GM12878 (cell line): ENCODE results near the gene TLCD5. TPM values are rescaled to one million over a fixed set of nuclear protein-coding genes. Genes with fewer than 3 reads are reported as not detected.

Experiments
- ATF7 ChIP-seq: fragments of 450-650 bp; IDR thresholded peaks from 2 replicates; pipeline ENCODE4 v1.6.1; 2016; ENCODE audit warnings: low read depth, mild to moderate bottlenecking
- BHLHE40 ChIP-seq, 2 experiments: fragments of 450-650 bp in 1 of 2; IDR thresholded peaks; 2 replicates each; pipeline ENCODE4 v1.6.1; 2011 to 2017; ENCODE audit warnings: low read depth in 2 of 2, borderline replicate concordance in 1 of 2, improper control_type of control experiment in 1 of 2, low read length in 1 of 2, mild to moderate bottlenecking in 1 of 2
- CREM ChIP-seq: IDR thresholded peaks from 2 replicates; pipeline ENCODE4 v1.6.1; 2014; ENCODE audit warnings: antibody characterized with exemption, low read depth
- ESRRA ChIP-seq: IDR thresholded peaks from 2 replicates; pipeline ENCODE4 v1.6.1; 2012; ENCODE audit warnings: mild to moderate bottlenecking, low read length, improper control_type of control experiment
- HCFC1 ChIP-seq: fragments of 150-350 bp; IDR thresholded peaks from 2 replicates; pipeline ENCODE4 v1.6.1; 2014; ENCODE audit warnings: low read length
- IRF4 ChIP-seq: IDR thresholded peaks from 2 replicates; pipeline ENCODE4 v1.6.1; 2011; ENCODE audit warnings: low read depth, low read length
- MXI1 ChIP-seq: fragments of 150-350 bp; IDR thresholded peaks from 2 replicates; pipeline ENCODE4 v1.6.1; 2011; ENCODE audit warnings: low read depth, mild to moderate bottlenecking, inconsistent platforms, low read length, improper control_type of control experiment
- MYB ChIP-seq: fragments of 150-350 bp; IDR thresholded peaks from 2 replicates; pipeline ENCODE4 v1.6.1; 2014; ENCODE audit warnings: mild to moderate bottlenecking, low read depth, low read length, borderline replicate concordance
- NFIC ChIP-seq: IDR thresholded peaks from 2 replicates; pipeline ENCODE4 v1.6.1; 2012; ENCODE audit warnings: low read depth, mild to moderate bottlenecking, inconsistent platforms, low read length, moderate library complexity
- NFYB ChIP-seq: IDR thresholded peaks from 2 replicates; pipeline ENCODE4 v1.6.1; 2011; ENCODE audit warnings: low read depth, mild to moderate bottlenecking, low read length, improper control_type of control experiment, moderate library complexity; ENCODE audit not compliant: insufficient read depth
- PML ChIP-seq: IDR thresholded peaks from 2 replicates; pipeline ENCODE4 v1.6.1; 2012; ENCODE audit warnings: low read length, inconsistent platforms
- RAD21 ChIP-seq: IDR thresholded peaks from 2 replicates; pipeline ENCODE4 v1.6.1; 2011; ENCODE audit warnings: mild to moderate bottlenecking, low read depth, low read length, moderate library complexity; ENCODE audit not compliant: insufficient read depth
- RB1 ChIP-seq: fragments of 450-650 bp; formaldehyde crosslinking; IDR thresholded peaks from 2 replicates; pipeline ENCODE4 v1.6.1; 2017; ENCODE audit warnings: mild to moderate bottlenecking, borderline replicate concordance
- RFX5 ChIP-seq: IDR thresholded peaks from 2 replicates; pipeline ENCODE4 v1.6.1; 2011; ENCODE audit warnings: low read depth, low read length, improper control_type of control experiment
- SP1 ChIP-seq: IDR thresholded peaks from one replicate; pipeline ENCODE4 v1.6.1; 2011; ENCODE audit warnings: low read depth, low read length
- ZNF24 ChIP-seq: fragments of 450-650 bp; IDR thresholded peaks from 2 replicates; pipeline ENCODE4 v1.6.1; 2017; ENCODE audit warnings: antibody characterized with exemption, mild to moderate bottlenecking
- polyA plus RNA-seq, 11 experiments: library from polyadenylated mRNA; depleted of rRNA in 4 of 11; unstranded in 6 of 11; stranded (reverse) in 5 of 11; fragments of >200 nt; fragmentation: Nextera tagmentation in 4 of 11; fragmentation: Illumina TruSeq in 1 of 11; extraction: Ambion mirVana in 4 of 11; extraction: Trizol in 1 of 11; gene quantifications; 1 replicate in 1 of 11; 2 replicates in 10 of 11; pipeline versions ENCODE4 v1.2.1 to v1.2.3, GENCODE V29; 2011 to 2016; ENCODE audit warnings: inconsistent platforms in 2 of 11, missing spikeins in 2 of 11, low read depth in 1 of 11
- total RNA-seq, 4 experiments: library from RNA; depleted of rRNA in 3 of 4; stranded (reverse); fragments of >200 nt in 3 of 4; fragmentation: Illumina TruSeq in 1 of 4; extraction: Trizol in 1 of 4; gene quantifications; 2 replicates each; pipeline versions ENCODE4 v1.2.1 to v1.2.3, GENCODE V29; 2013 to 2021
- TF ChIP-seq, protein P1 (sequence below): fragments of 450-650 bp; IDR thresholded peaks from 2 replicates; pipeline ENCODE4 v1.6.1; 2016; ENCODE audit warnings: mild to moderate bottlenecking
- TF ChIP-seq, protein P2 (sequence below): fragments of 450-650 bp; IDR thresholded peaks from 2 replicates; pipeline ENCODE4 v1.6.1; 2018; ENCODE audit warnings: mild to moderate bottlenecking, low read depth, moderate library complexity; ENCODE audit not compliant: partially characterized antibody
- TF ChIP-seq, protein P3 (sequence below): fragments of 150-350 bp; IDR thresholded peaks from 2 replicates; pipeline ENCODE4 v1.6.1; 2014; ENCODE audit warnings: mild to moderate bottlenecking, low read depth, low read length
- TF ChIP-seq, protein P4 (sequence below): fragments of 450-650 bp; IDR thresholded peaks from 2 replicates; pipeline ENCODE4 v1.6.1; 2016; ENCODE audit warnings: mild to moderate bottlenecking, moderate library complexity, borderline replicate concordance

TLCD5 gene
- total and polyA plus RNA-seq, 10 of the 15 experiments (the other 5 are each of a cell fraction or from before 2014, with no cell fraction given): 2.4 to 13.3 (median 3.2) TPM

DNA sequence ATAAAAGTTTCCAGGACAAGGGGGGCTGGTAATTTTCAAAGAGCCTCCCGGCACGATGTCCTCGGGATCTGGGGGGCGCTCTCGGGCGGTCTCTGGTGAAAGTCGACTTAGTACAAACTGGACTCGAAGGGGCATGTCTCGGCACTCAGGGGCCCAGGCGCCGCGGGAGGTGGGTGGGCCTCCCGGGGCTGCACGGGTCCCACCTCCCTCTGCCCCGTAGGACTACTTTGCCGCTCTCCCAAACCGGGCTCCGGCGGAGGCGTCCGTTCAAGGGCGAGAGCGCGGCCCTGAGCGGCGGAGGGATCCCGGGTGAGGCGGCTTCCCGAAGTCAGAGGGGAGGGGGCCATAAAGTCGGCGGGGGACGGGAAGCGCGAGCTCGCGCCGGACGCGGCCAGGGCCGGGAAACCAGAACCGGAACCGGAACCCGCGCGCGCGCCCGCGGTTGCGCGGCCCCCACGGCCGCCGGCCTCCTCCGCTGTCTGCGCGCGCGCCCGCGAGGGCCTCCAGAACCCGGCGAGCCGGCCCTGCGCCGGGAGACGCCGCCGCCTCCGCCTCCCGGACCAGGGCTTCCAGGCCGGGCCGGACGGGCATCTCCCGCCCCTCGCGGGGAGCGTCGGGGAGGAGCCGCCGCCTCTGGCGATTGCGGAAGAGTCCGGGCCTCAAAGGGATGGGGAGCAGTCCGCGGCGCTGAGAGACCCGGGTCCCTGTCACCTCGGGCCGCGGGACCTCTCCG is 11.0 kb downstream of the TLCD5 start, which contains the start of gene ARHGEF12 (continued):
- TF ChIP-seq PML: no peak; the same call in 1 of the 2 replicates
- TF ChIP-seq NFYB: no peak
- peak; percentile 23; the same call in 1 of the 2 replicates for TF ChIP-seq RAD21
- TF ChIP-seq CREM: peak; percentile 49; the same call in 1 of the 2 replicates
- TF ChIP-seq ATF7: no peak
- TF ChIP-seq BHLHE40 (IDR thresholded peaks at IDR 0.05; ENCODE audit: borderline replicate concordance in 1 of 2, low read depth in 2 of 2, low read length in 1 of 2): peak; percentile 7 to 62; a peak in 2 of 4 replicates
- TF ChIP-seq MXI1: no peak; the same call in 1 of the 2 replicates
- TF ChIP-seq RB1: peak; percentile 82; the same call in 1 of the 2 replicates
- TF ChIP-seq, protein P1, sequence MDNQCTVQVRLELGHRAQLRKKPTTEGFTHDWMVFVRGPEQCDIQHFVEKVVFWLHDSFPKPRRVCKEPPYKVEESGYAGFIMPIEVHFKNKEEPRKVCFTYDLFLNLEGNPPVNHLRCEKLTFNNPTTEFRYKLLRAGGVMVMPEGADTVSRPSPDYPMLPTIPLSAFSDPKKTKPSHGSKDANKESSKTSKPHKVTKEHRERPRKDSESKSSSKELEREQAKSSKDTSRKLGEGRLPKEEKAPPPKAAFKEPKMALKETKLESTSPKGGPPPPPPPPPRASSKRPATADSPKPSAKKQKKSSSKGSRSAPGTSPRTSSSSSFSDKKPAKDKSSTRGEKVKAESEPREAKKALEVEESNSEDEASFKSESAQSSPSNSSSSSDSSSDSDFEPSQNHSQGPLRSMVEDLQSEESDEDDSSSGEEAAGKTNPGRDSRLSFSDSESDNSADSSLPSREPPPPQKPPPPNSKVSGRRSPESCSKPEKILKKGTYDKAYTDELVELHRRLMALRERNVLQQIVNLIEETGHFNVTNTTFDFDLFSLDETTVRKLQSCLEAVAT: peak; percentile 84
- TF ChIP-seq, protein P2, sequence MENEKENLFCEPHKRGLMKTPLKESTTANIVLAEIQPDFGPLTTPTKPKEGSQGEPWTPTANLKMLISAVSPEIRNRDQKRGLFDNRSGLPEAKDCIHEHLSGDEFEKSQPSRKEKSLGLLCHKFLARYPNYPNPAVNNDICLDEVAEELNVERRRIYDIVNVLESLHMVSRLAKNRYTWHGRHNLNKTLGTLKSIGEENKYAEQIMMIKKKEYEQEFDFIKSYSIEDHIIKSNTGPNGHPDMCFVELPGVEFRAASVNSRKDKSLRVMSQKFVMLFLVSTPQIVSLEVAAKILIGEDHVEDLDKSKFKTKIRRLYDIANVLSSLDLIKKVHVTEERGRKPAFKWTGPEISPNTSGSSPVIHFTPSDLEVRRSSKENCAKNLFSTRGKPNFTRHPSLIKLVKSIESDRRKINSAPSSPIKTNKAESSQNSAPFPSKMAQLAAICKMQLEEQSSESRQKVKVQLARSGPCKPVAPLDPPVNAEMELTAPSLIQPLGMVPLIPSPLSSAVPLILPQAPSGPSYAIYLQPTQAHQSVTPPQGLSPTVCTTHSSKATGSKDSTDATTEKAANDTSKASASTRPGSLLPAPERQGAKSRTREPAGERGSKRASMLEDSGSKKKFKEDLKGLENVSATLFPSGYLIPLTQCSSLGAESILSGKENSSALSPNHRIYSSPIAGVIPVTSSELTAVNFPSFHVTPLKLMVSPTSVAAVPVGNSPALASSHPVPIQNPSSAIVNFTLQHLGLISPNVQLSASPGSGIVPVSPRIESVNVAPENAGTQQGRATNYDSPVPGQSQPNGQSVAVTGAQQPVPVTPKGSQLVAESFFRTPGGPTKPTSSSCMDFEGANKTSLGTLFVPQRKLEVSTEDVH: no peak
- peak; percentile 49 for TF ChIP-seq SP1
- peak; percentile 9; the same call in 1 of the 2 replicates for TF ChIP-seq ESRRA
- TF ChIP-seq ZNF24: peak; percentile 8; the same call in 1 of the 2 replicates
- TF ChIP-seq NFIC: peak; percentile 44; the same call in 1 of the 2 replicates
- TF ChIP-seq, protein P3, sequence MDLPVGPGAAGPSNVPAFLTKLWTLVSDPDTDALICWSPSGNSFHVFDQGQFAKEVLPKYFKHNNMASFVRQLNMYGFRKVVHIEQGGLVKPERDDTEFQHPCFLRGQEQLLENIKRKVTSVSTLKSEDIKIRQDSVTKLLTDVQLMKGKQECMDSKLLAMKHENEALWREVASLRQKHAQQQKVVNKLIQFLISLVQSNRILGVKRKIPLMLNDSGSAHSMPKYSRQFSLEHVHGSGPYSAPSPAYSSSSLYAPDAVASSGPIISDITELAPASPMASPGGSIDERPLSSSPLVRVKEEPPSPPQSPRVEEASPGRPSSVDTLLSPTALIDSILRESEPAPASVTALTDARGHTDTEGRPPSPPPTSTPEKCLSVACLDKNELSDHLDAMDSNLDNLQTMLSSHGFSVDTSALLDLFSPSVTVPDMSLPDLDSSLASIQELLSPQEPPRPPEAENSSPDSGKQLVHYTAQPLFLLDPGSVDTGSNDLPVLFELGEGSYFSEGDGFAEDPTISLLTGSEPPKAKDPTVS: no peak
- no peak for TF ChIP-seq MYB
- TF ChIP-seq HCFC1: peak; percentile 43; the same call in 1 of the 2 replicates
- TF ChIP-seq, protein P4, sequence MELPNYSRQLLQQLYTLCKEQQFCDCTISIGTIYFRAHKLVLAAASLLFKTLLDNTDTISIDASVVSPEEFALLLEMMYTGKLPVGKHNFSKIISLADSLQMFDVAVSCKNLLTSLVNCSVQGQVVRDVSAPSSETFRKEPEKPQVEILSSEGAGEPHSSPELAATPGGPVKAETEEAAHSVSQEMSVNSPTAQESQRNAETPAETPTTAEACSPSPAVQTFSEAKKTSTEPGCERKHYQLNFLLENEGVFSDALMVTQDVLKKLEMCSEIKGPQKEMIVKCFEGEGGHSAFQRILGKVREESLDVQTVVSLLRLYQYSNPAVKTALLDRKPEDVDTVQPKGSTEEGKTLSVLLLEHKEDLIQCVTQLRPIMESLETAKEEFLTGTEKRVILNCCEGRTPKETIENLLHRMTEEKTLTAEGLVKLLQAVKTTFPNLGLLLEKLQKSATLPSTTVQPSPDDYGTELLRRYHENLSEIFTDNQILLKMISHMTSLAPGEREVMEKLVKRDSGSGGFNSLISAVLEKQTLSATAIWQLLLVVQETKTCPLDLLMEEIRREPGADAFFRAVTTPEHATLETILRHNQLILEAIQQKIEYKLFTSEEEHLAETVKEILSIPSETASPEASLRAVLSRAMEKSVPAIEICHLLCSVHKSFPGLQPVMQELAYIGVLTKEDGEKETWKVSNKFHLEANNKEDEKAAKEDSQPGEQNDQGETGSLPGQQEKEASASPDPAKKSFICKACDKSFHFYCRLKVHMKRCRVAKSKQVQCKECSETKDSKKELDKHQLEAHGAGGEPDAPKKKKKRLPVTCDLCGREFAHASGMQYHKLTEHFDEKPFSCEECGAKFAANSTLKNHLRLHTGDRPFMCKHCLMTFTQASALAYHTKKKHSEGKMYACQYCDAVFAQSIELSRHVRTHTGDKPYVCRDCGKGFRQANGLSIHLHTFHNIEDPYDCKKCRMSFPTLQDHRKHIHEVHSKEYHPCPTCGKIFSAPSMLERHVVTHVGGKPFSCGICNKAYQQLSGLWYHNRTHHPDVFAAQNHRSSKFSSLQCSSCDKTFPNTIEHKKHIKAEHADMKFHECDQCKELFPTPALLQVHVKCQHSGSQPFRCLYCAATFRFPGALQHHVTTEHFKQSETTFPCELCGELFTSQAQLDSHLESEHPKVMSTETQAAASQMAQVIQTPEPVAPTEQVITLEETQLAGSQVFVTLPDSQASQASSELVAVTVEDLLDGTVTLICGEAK: peak; percentile 31; the same call in 1 of the 2 replicates
- no peak for TF ChIP-seq IRF4
- peak; percentile 21; the same call in 1 of the 2 replicates for TF ChIP-seq RFX5
